GM21423 (cell line): Measurements from ENCODE around the gene BCAS1.
A peak's percentile ranks its signal among the peaks of the same experiment; 100 is the strongest.

Experiments
- ATAC-seq: cut with Tn5 transposase; IDR thresholded peaks from one replicate; pipeline ENCODE4 v1.9.1; 2021; ENCODE audit warnings: mild to moderate bottlenecking, moderate library complexity; ENCODE audit not compliant: unreplicated experiment

BCAS1 gene

DNA sequence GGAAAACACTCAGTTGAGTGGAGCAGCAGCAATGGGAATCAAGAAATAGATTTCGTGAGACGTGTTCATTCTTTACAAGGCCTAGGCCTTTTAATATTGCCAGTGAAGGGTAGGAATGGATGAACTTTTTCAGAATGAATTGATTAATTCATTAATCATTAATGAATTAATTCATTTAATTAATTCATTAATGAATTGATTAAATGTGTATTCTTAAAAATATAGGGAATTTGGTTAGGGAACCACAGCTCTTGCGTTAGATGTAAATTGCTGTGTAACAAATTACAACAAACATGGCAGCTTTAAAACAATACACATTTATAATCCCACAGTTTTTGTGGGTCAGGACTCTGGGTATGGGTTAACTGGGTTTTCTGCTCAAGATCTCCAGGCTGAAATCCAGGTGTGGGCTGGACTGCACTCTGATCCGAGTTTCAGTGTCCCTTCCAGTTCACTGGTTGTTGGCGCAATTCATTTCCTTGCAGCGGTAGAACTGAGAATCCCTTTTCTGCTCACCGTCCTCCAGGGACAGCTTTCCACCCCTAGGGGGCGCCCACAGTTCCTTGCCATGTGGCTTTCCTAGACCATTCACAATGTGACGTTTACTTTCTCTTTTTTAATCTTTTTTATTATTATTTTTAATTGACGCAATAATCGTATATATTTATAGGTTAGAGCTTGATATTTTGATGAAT is 32.8 kb upstream of the BCAS1 start:
- peak; percentile 80 for ATAC-seq

- ATAC-seq = no peak
Observed at GRCh38 chr20:54102543-54102942, 32.1 kb upstream of the BCAS1 start.

- no peak for ATAC-seq
Observed at GRCh38 chr20:54100563-54100962, 30.2 kb upstream of the BCAS1 start.

- ATAC-seq = no peak
Observed at GRCh38 chr20:54099894-54100293, 29.5 kb upstream of the BCAS1 start.

DNA sequence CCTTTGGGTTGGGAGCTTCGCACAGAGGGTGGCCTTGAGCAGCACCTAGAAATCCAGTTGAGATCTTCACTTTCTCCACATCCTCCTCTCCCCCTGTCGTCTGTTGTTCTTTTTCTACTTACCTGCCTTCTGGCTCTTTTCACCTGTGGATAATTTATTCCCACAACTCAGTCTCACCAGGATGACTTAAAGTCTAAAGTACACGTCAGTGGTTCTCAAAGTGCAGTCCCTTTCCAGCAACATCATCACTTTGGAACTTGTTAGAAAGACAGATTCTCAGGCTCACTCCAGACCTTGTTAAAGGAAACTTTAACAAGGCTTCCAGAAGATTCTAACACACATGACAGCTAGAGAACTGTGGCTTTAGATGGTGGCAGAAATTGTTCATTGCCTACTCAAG is 27.7 kb upstream of the BCAS1 start:
- ATAC-seq = no peak

- ATAC-seq = no peak
Observed at GRCh38 chr20:54097236-54097529, 26.8 kb upstream of the BCAS1 start.

DNA sequence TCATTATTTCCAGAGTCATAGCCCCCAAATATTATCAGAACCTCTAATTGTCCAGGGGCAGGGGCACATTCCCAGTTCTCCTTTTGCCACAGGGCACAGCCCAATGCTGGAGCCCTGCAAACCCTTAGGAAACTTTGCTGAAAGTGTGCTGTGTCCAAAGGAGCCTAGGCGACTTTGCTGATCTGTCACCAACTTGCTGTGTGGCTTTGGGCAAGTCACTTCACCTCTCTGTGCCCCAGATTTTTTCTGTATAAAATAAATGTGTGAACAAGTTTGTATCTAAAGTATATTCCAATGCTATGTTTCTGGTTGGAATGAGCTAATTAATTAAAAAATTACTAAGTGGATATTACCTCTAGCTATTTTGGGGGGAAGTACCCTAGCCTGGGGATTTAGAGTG is 25.4 kb upstream of the BCAS1 start:
- ATAC-seq = no peak

GRCh38 chr20:54094268-54094580 is 23.8 kb upstream of the BCAS1 start:
- ATAC-seq = no peak

DNA sequence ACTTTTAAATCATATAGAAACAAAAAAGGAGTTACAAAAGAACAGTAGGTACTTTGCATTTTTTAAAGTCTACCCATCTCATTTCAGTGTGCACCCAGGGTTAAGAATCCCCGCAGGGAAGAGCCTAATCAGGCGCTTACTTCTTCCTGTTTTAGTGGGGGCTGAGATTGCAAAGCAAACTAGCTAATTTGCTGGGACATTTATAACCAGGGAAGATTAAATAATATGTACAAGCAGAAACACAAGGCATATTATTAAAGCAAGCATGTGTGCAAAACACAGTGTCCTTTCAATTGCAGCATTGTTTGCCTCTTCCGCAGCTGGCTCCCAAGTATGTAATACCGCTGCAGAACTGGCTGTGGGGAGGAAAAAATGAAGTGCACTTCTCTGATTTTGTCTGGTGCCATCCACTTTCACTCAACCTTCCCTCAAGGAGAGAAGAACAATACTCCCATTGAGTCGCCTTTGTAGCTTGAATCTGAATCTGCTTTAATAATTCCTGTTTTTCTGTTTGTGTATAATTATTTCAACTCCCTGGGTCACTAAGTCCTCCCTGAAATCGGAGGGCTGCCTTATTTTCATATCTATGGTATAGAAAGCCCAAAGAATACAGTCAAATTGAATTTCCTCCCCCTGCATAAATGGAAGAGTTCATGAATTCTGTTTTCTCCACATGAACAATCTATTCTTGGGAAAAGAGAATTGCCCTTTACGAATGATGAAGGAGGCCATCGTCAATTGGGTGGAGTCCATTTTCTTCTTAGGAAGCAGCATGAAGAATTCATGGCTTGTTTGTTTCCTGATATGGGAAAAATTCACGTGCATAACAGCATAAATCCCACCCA is 23.3 kb upstream of the BCAS1 start:
- ATAC-seq = no peak

- ATAC-seq = no peak
Observed at GRCh38 chr20:54092021-54092420, 21.6 kb upstream of the BCAS1 start.

GRCh38 chr20:54091120-54091480 is 20.7 kb upstream of the BCAS1 start:
- no peak for ATAC-seq

GRCh38 chr20:54090230-54091119 is 20.1 kb upstream of the BCAS1 start:
- no peak for ATAC-seq

- ATAC-seq = no peak
Observed at GRCh38 chr20:54088430-54088829, 18.0 kb upstream of the BCAS1 start.

DNA sequence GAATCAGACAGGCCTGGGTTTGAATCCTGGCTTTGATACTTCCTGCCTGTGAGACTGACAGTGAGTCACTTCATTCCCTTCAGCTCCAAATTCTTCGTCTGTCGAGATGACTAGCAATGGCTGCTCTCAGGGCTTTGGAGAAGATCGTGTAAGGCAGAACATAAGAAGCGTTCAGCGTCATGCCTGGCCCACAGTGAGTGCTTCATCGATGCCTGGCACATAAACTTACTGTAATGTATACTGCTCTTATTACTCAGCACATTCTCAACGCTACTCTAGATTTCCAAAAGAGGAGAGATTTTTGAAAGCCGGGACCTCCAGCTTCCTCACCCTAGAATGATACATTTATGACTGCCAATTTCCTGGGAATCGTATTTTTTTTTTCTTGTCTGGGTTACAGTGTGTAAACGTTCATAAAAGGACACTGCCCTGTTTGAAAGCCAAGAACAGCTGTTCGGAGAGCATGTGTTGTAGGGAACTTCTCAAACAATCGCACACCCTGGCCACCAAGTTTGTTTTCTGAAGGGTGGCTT is 16.2 kb upstream of the BCAS1 start:
- ATAC-seq = no peak

GRCh38 chr20:54085910-54086309 is 15.5 kb upstream of the BCAS1 start:
- no peak for ATAC-seq

- ATAC-seq = no peak
Observed at GRCh38 chr20:54085425-54085824, 15.0 kb upstream of the BCAS1 start.

GRCh38 chr20:54084727-54085388 is 14.5 kb upstream of the BCAS1 start:
- no peak for ATAC-seq

DNA sequence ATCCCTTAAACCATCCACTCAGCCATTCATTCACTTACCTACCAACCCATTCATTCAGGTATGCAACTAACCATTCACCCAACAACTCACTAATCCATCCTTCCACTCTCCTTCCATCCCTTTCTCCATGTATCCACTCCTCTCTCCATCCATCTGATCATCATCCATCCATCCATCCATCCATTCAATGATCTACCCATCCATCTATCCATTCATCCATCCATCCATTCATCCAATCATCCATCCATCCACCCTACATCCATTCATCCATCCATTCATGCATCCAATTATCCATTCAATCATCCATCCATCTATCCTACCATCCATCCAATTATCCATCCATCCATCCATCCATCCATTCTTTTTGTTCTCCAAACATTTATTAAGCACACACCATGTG is 13.8 kb upstream of the BCAS1 start:
- no peak for ATAC-seq

- ATAC-seq = peak; percentile 42
Observed at GRCh38 chr20:54083459-54083858, 13.1 kb upstream of the BCAS1 start.

GRCh38 chr20:54082100-54082499 is 11.7 kb upstream of the BCAS1 start:
- ATAC-seq = no peak

- ATAC-seq = peak; percentile 52
Observed at GRCh38 chr20:54079652-54080051, 9.3 kb upstream of the BCAS1 start.
